ENCODE measurements around the gene RAI14.

Gene RAI14

DNA sequence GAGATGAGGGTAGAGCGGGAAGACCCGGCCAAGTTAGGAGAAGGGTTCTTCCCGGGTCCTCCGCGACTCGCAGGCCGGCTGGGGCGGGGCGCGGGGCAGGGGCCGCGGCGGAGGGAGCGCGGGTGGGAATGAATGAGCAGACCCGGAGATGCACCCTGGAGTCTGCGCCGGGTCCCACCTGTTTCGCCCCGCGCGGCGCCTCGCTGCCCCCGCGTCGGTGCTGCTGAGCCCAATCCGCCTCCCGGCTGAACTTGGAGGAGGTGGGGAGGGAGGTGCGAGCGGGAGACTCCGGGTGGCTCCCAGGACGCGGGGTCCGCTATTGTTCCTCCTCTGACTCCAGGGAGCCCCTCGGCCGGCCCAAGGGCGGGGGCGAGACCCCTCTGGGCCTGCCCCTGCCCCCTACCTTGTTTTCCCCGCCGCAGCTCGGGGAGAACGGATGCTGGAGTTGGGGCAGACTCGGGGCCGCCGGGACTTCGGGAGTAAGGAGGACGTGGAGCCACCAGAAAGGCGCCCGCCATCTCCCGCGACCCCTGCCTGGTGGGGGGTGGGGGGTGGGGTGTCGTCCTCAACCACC, 659 bp downstream of the RAI14 start:
- Histone ChIP-seq H3K9me3 (ENCODE audit: severe bottlenecking) (no peaks in the 10 kb centered on the region), H3K27me3 (ENCODE audit: insufficient read depth, low read depth, severe bottlenecking) (no peaks in the 10 kb centered on the region), H3K36me3 (no peaks in the 10 kb centered on the region), H3K27ac (peak overlapping the region; percentile 30; the same call in 1 of the 2 replicates), H3K4me3 (ENCODE audit: low read depth, low read length) (peak overlapping the region; percentile 89)
- TF ChIP-seq, protein P1, sequence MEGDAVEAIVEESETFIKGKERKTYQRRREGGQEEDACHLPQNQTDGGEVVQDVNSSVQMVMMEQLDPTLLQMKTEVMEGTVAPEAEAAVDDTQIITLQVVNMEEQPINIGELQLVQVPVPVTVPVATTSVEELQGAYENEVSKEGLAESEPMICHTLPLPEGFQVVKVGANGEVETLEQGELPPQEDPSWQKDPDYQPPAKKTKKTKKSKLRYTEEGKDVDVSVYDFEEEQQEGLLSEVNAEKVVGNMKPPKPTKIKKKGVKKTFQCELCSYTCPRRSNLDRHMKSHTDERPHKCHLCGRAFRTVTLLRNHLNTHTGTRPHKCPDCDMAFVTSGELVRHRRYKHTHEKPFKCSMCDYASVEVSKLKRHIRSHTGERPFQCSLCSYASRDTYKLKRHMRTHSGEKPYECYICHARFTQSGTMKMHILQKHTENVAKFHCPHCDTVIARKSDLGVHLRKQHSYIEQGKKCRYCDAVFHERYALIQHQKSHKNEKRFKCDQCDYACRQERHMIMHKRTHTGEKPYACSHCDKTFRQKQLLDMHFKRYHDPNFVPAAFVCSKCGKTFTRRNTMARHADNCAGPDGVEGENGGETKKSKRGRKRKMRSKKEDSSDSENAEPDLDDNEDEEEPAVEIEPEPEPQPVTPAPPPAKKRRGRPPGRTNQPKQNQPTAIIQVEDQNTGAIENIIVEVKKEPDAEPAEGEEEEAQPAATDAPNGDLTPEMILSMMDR (IDR thresholded peaks at IDR 0.05; ENCODE audit: low read depth, low read length), result no peak
- DNase-seq, result peak; percentile 21

DNA sequence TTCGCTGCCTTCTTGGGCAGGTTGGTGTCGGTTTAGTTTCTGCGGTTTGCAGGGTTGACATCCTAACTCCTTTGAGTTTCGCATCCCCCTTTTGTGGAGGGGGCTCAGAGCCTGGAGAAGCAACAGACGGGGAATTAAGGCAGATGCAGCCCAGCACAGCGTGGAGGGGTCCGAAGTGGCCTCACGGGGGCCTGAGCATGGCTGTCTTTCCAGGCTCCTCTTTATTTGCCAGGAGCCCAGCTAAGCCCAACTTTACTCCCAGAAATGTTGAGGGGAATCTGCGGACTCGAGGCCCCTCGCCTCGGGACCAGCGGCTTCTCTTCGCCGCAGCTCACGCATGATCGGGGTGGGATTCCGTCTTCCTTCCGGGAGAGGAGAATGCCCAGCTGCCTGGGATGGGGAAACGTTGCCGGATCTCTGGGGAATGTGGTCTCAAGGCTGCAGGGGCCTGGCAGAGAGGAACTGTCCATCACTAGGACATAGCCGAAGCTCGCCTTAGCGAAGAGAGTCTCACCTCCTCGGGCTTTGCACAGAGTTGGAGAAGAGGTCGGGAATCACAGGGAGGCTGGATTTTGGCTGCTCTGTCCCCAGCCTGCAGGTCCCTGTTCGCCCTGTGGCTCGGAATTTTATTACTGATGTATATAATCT, 1.3 kb downstream of the RAI14 start:
- TF ChIP-seq, protein P1 (IDR thresholded peaks at IDR 0.05; ENCODE audit: low read depth, low read length), result no peak
- H3K27ac ChIP-seq, result no peak overlapping the region
- peak; percentile 26 for DNase-seq
- H3K27me3 ChIP-seq (ENCODE audit: insufficient read depth, low read depth, severe bottlenecking), result no peaks in the 10 kb centered on the region
- H3K9me3 ChIP-seq (ENCODE audit: severe bottlenecking), result no peaks in the 10 kb centered on the region
- H3K4me3 ChIP-seq (ENCODE audit: low read depth, low read length), result peak overlapping the region; percentile 89
- no peaks in the 10 kb centered on the region for H3K36me3 ChIP-seq

DNA sequence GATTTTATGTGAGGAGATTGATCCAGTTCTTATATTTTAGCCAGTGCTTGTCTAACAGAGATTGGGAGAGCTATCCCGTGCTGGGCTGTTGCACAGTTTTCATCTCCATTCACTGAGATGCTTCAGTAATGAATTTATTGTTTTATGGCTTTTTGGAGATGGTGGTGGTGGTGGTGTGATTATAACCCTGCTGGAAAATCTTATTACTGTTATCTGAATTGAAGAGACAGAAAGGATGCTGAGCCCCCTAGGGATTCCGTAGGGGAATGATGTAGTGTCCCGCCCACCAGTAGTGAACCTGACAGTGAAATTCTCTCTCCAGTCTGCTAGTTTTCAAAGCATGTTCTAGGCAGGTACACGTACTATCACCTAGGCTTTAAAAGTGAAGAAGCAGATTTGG, 1.9 kb downstream of the RAI14 start:
- Histone ChIP-seq H3K36me3 (no peaks in the 10 kb centered on the region), H3K27ac (no peak overlapping the region), H3K9me3 (ENCODE audit: severe bottlenecking) (no peaks in the 10 kb centered on the region), H3K4me3 (ENCODE audit: low read depth, low read length) (peak overlapping the region; percentile 89), H3K27me3 (ENCODE audit: insufficient read depth, low read depth, severe bottlenecking) (no peaks in the 10 kb centered on the region)
- TF ChIP-seq, protein P1 (IDR thresholded peaks at IDR 0.05; ENCODE audit: low read depth, low read length), result no peak
- no peak for DNase-seq

DNA sequence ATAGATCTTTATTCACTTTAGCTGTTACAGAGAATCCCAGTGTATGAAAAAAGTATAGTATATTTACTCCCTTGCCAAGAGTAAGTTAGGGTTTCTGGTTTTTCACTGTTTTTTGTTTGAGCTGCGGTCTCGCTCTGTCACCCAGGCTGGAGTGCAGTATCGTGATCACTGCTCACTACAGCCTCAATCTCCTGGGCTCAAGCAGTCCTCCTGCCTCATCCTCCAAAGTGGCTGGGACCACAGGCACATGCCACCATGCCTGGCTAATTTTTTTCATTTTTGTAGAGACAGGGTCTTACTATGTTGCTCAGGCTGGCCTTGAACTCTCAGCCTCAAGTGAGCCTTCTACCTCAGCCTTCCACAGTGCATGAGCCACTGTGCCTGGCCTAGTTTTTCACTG, 3.0 kb downstream of the RAI14 start:
- TF ChIP-seq, protein P1 (IDR thresholded peaks at IDR 0.05; ENCODE audit: low read depth, low read length), result no peak
- H3K27me3 ChIP-seq (ENCODE audit: insufficient read depth, low read depth, severe bottlenecking), result no peaks in the 10 kb centered on the region
- no peak overlapping the region for H3K27ac ChIP-seq
- no peak for DNase-seq
- no peak overlapping the region for H3K4me3 ChIP-seq (ENCODE audit: low read depth, low read length)
- H3K36me3 ChIP-seq, result no peaks in the 10 kb centered on the region
- H3K9me3 ChIP-seq (ENCODE audit: severe bottlenecking), result no peaks in the 10 kb centered on the region

DNA sequence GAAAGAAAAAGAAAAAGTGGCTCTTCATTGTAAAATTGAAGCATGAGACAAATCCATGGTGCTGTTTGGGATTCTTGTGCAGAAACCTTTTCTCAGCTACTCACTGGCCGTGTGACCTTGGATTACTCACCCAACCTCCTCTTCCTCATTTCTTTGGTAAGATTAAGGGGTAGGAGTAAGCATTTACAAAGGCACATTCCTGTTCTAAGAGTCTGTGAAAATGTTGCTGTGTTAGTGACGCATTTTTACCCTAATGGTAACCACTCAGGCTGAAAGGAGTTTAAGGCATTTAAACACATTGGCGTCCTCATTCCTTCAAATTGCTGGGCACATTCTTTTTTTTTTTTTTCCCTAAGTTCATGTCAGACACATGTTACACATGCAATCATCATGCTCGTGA, 4.3 kb downstream of the RAI14 start:
- no peaks in the 10 kb centered on the region for H3K27me3 ChIP-seq (ENCODE audit: insufficient read depth, low read depth, severe bottlenecking)
- TF ChIP-seq, protein P1 (IDR thresholded peaks at IDR 0.05; ENCODE audit: low read depth, low read length), result no peak
- no peaks in the 10 kb centered on the region for H3K36me3 ChIP-seq
- H3K27ac ChIP-seq, result no peak overlapping the region
- no peak for DNase-seq
- no peak overlapping the region for H3K4me3 ChIP-seq (ENCODE audit: low read depth, low read length)
- H3K9me3 ChIP-seq (ENCODE audit: severe bottlenecking), result no peaks in the 10 kb centered on the region

Measured in WERI-Rb-1 (cell line).